T-helper 1 cell treated with Interleukin-12 subunit alpha and Interleukin-12 subunit beta and Interleukin-4 antibody, amounts not matched to agents 30 ng/mL and 1 ng/mL, for 36 hours (primary cell): Measurements from ENCODE around the gene IRF2BP2. TPM values are rescaled to one million over a fixed set of nuclear protein-coding genes. Genes with fewer than 3 reads are reported as not detected.
"Not testable (repeated sequence)": the region's sequence is repeated elsewhere in the genome, so short reads cannot be mapped to it uniquely, and the experiment has no call there.

ENCODE experiments used
- intact Hi-C: fragments of 100-400 bp; cut with micrococcal nuclease; formaldehyde crosslinking; loops from one replicate; pipeline ENCODE4 v1.15.1; 2024
- total RNA-seq: library from RNA; stranded (reverse); gene quantifications from 2 replicates; pipeline ENCODE4 v1.2.3, GENCODE V29; 2022

IRF2BP2 gene
- total RNA-seq, 1 donor from 2014 or later, result 166 TPM

- intact Hi-C loops, result no loop called here
Measured at GRCh38 chr1:234602334-234603220, 7.4 kb downstream of the IRF2BP2 start.

- intact Hi-C loops, result loop anchor here (1.0 to 2.0 kb wide), 10 partner anchors 102 to 903 kb away; partner anchors contain the start of genes B3GALNT2, RBM34 and TARBP1
Measured at GRCh38 chr1:234601301-234602017, 8.5 kb downstream of the IRF2BP2 start.

- intact Hi-C loops, result loop anchor here (1.0 to 2.0 kb wide), 10 partner anchors 101 to 904 kb away; partner anchors contain the start of genes B3GALNT2, RBM34 and TARBP1
Measured at GRCh38 chr1:234600418-234601281, 9.3 kb downstream of the IRF2BP2 start.

GRCh38 chr1:234599617-234600417, 10.2 kb downstream of the IRF2BP2 start:
- intact Hi-C loops, result loop anchor here (1.0 to 2.0 kb wide), 9 partner anchors 8 to 905 kb away; partner anchors contain the start of genes B3GALNT2, RBM34 and TARBP1

- intact Hi-C loops, result loop anchor here (1.0 to 2.0 kb wide), 4 partner anchors 9 to 484 kb away; no protein-coding TSS in a partner anchor
Measured at GRCh38 chr1:234598974-234599616, 10.9 kb downstream of the IRF2BP2 start.

DNA sequence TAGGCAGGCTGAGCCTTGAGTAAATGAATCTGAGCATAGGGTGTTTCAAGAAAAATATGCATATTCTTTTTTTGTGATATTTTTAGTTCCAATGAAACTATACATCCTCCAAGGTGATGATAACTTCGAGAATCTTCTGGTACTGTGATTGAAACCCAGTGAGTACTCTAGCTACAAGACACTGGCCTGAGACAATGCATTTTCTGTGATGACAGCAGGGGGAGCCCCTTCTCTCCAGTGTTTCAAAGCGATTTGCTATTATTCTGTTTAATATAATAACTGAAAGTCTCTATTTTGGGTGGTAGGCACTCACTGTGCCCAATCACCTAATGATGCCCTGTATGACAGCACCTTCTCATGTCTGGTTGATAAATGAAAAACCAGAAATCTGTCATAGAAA, 12.1 kb downstream of the IRF2BP2 start:
- intact Hi-C loops, result loop anchor here (1.0 to 2.0 kb wide), 3 partner anchors 15 to 485 kb away; no protein-coding TSS in a partner anchor

DNA sequence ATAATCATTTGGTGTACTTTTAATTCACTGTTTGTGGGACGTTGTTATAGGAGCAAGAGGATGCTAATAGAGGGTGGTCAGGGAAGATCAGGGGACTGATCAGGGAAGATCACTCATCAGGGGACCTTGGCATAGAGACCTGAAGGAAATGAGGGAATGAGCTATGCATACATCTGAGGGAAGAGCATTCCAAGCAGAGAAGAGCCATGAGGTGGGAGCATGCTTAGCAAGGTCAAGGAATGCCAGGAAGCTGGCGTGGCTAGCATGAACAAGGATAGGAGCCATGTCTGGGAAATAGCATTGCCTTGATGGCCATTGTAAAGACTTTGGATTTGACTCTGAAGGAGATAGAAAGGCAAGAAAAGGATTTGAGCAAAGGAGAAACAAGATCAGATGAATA, 14.1 kb downstream of the IRF2BP2 start:
- intact Hi-C loops, result no loop called here

- intact Hi-C loops, result not testable (repeated sequence)
Measured at GRCh38 chr1:234594575-234594974, 15.4 kb downstream of the IRF2BP2 start.

DNA sequence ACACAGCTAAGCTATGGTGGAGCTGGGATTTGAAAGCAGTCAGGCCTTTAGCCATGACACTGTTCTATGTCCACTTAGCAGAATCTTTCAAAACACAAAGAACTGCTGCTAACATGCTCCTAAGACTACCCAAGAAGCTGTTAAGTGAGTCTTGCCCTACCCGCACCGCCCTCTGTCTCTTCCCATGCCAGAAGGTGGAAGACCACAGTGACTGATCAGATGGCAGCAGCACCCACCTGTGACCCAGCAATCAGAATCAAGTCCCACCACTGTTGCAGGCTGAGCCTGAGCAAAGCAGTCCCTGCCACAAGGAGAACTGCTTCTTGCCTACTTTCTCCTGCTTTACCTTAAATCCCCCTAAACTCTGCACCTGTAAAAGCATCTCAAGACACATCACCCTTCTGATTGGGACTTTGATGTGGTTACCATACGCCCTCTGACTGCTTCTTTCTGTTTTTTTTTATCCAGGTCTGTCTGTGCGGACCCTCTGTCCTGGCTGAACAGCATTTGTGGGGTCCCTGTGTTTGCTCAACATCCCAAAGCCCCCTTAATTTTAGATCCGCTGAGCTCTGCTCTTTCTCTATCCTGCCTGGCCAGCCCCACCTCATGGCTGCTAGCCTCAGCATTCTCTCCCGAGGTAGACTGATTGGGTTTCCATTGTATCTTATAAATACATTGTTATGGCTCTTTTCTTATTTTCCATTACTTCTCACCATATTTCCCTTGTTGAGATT, 16.0 kb downstream of the IRF2BP2 start:
- intact Hi-C loops, result no loop called here

DNA sequence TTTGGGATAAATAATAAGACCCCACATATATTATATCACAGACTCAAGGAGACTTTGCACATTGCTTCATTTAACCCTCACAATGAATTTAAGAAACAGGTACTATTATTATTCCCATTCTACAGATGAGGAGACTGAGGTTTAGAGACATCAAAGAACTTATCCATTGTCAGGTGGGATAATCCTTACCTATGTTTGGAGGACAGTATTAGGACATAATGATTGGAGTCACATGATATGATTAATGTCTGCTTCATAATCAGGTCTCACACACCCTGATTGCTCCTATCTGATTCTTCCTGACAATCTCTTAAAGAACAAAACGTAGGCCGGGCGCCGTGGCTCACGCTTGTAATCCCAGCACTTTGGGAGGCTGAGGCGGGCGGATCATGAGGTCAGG, 16.9 kb downstream of the IRF2BP2 start:
- intact Hi-C loops, result no loop called here

- intact Hi-C loops, result no loop called here
Measured at GRCh38 chr1:234592240-234592639, 17.7 kb downstream of the IRF2BP2 start.

DNA sequence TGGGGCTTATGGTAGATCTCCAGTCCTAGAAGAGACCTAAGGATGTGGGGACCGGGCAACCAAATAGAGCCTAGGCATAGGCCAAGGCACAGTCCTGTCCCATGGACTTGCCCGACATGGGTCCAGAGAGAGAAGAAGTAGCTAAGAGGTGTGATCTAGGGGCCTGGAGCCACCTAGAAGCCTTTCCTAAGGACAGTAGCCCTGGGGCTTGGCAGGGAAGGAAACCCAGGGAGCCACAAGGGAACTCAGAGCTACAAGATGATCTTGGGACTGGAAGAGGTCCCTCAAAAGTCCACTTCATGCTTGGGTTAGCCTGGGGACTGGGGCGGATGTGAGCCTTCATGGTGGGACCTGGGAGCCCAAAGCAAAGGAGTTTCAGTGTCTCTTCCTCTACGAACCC, 18.8 kb downstream of the IRF2BP2 start:
- intact Hi-C loops, result no loop called here

GRCh38 chr1:234589854-234590620, 19.9 kb downstream of the IRF2BP2 start:
- intact Hi-C loops, result no loop called here

DNA sequence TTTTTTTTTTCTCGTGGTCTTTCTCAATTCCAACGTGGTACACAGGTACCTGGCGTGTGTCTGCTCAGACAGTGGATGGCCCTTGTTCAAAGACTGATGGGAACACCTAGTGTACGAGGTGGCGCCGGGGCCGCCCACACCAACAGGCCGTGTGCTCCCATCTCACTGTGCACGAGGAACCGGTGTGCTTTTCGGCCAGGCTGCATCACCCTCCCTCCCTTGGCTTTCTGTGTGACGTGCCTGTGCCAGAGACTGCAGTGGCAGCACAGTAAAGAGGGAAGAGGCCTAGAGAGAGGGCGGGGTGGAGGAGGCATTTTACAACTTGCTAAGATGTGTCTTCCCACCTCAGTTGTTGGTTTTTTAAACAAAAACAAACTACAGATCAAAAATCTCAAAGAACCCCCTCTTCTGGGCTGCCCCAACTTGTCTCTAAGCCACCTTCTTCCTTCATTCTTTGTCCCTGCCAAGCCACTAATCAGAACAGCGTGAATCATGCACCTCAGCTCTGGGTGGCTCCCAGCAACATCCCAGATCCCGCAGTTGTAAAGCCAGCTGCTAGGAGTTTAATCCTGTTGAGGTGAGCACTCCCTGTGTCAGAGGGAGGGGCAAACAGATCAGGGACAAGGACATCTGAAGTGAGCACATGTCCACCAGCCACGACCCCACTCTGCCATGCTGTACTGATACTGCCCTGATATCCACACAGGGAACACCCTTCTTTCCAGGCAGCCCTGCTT, 20.7 kb downstream of the IRF2BP2 start:
- intact Hi-C loops, result no loop called here

DNA sequence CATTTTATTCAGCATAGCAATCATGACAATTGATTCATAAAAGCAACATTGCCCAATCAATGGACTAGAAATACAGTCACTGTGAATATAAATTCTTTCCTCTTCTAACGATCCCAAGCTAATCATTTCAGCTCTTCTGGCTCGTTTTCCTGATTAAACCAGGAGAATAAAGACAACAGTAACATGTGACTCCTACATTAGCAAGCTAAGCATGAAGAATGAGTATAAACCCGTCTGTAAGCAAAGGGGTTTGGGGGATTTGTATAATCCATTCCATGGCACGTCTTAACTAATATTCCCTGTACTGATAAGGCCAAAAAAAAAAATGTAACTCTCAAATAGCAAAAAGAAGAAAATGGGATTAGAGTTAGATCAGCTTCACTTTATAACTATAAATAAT, 21.6 kb downstream of the IRF2BP2 start:
- intact Hi-C loops, result no loop called here

DNA sequence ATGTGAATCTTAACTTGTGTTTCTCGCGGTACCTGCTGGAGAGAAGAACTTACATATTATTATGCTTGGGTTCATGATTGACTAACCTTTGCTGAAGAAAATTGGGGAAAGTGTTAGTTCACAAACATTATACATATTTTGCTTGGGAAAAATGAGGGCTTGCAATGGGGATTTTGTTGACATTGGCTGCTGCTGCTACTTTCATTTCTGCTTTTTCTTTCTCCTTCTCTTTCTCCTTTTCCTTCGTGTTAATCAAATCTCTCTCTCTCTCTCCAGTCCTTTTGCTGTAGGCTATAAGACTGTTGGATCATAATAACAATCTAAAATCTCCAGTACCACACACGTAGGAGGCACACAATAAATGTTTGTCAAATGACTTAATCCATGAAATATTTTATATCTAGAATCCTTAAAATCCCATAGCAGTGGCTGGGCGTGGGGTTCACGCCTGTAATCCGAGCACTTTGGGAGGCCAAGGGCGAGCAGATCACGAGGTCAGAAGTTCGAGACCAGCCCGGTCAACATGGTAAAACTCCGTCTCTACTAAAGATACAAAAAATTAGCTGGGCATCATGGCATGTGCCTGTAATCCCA, 23.0 kb downstream of the IRF2BP2 start:
- intact Hi-C loops, result no loop called here

- intact Hi-C loops, result no loop called here
Measured at GRCh38 chr1:234586304-234586703, 23.7 kb downstream of the IRF2BP2 start.
